Esophagus squamous epithelium (tissue), 5 donors: Measurements from ENCODE around the gene ZDHHC8. TPM values are rescaled to one million over a fixed set of nuclear protein-coding genes. Genes with fewer than 3 reads are reported as not detected.

ENCODE experiments used
- DNase-seq: peaks from one replicate; lab custom pipeline; 2025; lab: John Stamatoyannopoulos, UW
- H3K27ac ChIP-seq, 4 donors: fragments of 200-600 bp; sonication (generic); one replicate each; pipeline ENCODE4 v1.5.1; 2016 to 2019; ENCODE audit warnings: mild to moderate bottlenecking in 1 of 4
- H3K27me3 ChIP-seq, 4 donors: fragments of 200-600 bp; sonication (generic); 1 replicate in 3 of 4; 2 replicates in 1 of 4; pipeline versions ENCODE4 v1.5.1 to v1.6.0; 2017 to 2021; ENCODE audit warnings: antibody characterized with exemption in 1 of 4
- H3K36me3 ChIP-seq, 3 donors: fragments of 200-600 bp; sonication (generic); one replicate each; pipeline ENCODE4 v1.5.1; 2016 to 2019
- H3K4me1 ChIP-seq, 3 donors: fragments of 200-600 bp; sonication (generic); one replicate each; pipeline ENCODE4 v1.5.1; 2017 to 2019
- H3K4me3 ChIP-seq, 4 donors: fragments of 200-600 bp; sonication (generic); 1 replicate in 3 of 4; 2 replicates in 1 of 4; pipeline ENCODE4 v1.5.1; 2016 to 2019; ENCODE audit warnings: mild to moderate bottlenecking in 2 of 4, moderate library complexity in 1 of 4
- H3K9me3 ChIP-seq, 3 donors: fragments of 200-600 bp; sonication (generic); one replicate each; pipeline ENCODE4 v1.5.1; 2016 to 2019
- POLR2A ChIP-seq, 4 donors: fragments of 450-650 bp; IDR thresholded peaks; one replicate each; pipeline ENCODE4 v1.6.1; 2017; ENCODE audit warnings: antibody characterized with exemption in 4 of 4, mild to moderate bottlenecking in 4 of 4, moderate library complexity in 3 of 4
- WGBS, 2 donors: methylation state at CpG; one replicate each; pipeline ENCODE4 v1.1.5; 2018; 5-methylcytosine and 5-hydroxymethylcytosine counted together
- intact Hi-C: fragments of 100-400 bp; cut with DNase I; formaldehyde crosslinking; loops from one replicate; pipeline ENCODE4 v1.15.0; 2022
- small RNA-seq, 4 donors: library from RNA; depleted of rRNA; stranded (forward); fragments of <200 nt; gene quantifications; one replicate each; pipeline ENCODE3, GENCODE V24; 2016
- total RNA-seq, 4 donors: library from RNA; depleted of rRNA; stranded (reverse); fragments of >200 nt; gene quantifications; one replicate each; pipeline ENCODE4 v1.1.0, GENCODE V29; 2016
- TF ChIP-seq, protein P1 (sequence below), 6 experiments: fragments of 450-650 bp in 4 of 6; fragments of 200-600 bp in 2 of 6; sonication (generic) in 2 of 6; IDR thresholded peaks; one replicate each; pipeline ENCODE4 v1.5.1; 2016 to 2019; ENCODE audit warnings: antibody characterized with exemption in 6 of 6, mild to moderate bottlenecking in 4 of 6, moderate library complexity in 4 of 6
- donor health status: DM: yes; HTN: yes; CAD: no.

The ZDHHC8 gene
- total RNA-seq, 4 donors from 2014 or later: 14.7 to 22.9 (median 18.6) TPM

DNA sequence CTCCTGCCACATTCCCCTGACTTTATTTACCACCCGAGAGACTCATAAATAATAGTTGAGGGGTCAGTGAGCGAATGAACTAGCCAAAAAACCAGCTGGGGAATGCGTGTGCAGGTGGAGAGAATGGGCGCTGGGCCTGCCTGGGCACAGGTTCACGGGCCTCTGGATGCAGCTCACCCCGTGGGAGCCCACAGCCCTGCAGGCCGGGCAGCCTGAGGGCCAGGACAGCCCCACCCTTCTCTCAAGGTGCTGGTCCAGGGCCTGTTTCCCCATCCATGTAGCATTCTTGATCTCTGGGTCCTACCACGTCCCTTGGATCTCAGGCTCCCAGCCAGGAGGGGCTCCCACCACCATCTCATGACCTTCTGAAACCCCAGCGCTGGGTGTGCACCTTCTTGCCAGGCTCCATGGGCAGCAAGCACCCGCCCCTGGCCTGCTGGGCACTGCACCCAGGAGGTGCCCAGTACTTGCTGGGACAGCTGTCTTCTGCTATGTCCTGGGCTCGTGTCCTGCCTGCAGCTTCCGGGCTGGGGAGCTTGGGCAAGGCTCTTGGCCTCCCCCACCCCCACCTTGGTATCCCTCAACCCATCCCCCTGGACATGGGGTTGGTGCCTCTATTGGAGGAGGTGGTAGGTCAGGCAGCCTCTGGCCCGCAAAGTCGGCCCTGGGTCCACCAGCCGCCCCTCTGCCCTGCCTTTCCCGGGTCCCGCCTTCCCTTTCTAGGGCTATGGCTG lies 62.3 kb downstream of the ZDHHC8 start:
- H3K27ac ChIP-seq: no peak overlapping the region
- WGBS, 2 donors: 47% methylated on average over 4 of the region's 17 CpGs; no CpG with 5 or more reads in 1 of the 2 donors
- intact Hi-C loops: no loop called here
- no peaks in the 10 kb centered on the region for H3K36me3 ChIP-seq
- DNase-seq: no peak
- TF ChIP-seq, protein P1, sequence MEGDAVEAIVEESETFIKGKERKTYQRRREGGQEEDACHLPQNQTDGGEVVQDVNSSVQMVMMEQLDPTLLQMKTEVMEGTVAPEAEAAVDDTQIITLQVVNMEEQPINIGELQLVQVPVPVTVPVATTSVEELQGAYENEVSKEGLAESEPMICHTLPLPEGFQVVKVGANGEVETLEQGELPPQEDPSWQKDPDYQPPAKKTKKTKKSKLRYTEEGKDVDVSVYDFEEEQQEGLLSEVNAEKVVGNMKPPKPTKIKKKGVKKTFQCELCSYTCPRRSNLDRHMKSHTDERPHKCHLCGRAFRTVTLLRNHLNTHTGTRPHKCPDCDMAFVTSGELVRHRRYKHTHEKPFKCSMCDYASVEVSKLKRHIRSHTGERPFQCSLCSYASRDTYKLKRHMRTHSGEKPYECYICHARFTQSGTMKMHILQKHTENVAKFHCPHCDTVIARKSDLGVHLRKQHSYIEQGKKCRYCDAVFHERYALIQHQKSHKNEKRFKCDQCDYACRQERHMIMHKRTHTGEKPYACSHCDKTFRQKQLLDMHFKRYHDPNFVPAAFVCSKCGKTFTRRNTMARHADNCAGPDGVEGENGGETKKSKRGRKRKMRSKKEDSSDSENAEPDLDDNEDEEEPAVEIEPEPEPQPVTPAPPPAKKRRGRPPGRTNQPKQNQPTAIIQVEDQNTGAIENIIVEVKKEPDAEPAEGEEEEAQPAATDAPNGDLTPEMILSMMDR (IDR thresholded peaks at IDR 0.05): no peak
- TF ChIP-seq POLR2A (IDR thresholded peaks at IDR 0.05): no peak
- peaks cover 0 to 5% (median 0%) of the 10 kb centered on the region in 4 donors for H3K27me3 ChIP-seq
- H3K4me3 ChIP-seq: no peak overlapping the region
- no peaks in the 10 kb centered on the region for H3K4me1 ChIP-seq
- no peaks in the 10 kb centered on the region for H3K9me3 ChIP-seq

DNA sequence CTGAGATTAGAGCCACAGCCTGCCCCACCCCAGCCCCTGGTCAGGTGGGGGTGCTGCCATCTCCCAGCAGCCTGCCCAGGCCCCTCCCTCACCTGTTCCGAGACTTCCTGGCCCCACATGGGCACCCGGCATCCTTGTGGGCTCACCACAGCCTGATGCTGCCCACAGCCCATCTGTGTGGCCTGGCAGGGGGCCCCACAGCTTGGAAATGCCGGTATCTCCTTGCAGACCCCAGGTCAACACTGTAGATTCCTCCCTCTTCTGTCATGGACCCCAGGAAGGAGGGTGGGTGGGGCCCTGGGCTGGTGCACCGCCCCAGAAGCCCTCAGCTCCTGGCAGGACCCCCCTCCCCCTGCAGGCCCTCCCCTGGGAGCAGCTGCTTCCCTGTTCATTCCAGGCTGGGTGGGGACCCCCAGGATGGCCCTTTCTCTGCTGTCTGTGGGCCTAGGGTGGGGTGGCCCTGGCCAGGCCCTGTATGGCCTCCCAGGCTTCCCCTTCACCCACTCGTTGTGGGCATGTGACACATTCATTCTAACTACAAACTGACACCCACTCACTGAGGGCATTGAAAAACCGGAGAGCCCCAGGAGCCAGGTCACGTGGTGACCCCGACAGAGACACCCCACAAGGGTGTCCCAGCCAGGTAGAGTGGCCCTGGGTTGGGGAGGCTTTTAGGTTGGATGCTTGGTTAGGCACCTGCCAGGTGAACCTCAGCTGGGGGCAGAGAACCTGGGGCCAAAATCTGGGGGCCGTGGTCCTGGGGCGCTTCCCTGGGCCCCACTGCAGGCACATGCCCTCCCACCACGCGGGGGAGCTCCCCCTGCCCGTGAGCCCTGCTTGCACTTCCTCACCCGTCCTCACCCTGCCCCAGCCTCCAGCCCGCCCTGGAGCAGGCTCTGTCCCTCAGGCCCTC lies 63.3 kb downstream of the ZDHHC8 start:
- Histone ChIP-seq H3K4me1 (no peaks in the 10 kb centered on the region), H3K27ac (no peak overlapping the region), H3K4me3 (no peak overlapping the region), H3K9me3 (no peaks in the 10 kb centered on the region), H3K27me3 (peaks cover 0 to 8% (median 0%) of the 10 kb centered on the region in 4 donors), H3K36me3 (no peaks in the 10 kb centered on the region)
- 60 to 73% methylated on average over 1 to 3 of the region's 15 CpGs for WGBS, 2 donors
- no peak for DNase-seq
- intact Hi-C loops: no loop called here
- no peak for TF ChIP-seq POLR2A (IDR thresholded peaks at IDR 0.05)
- TF ChIP-seq, protein P1 (IDR thresholded peaks at IDR 0.05): no peak

DNA sequence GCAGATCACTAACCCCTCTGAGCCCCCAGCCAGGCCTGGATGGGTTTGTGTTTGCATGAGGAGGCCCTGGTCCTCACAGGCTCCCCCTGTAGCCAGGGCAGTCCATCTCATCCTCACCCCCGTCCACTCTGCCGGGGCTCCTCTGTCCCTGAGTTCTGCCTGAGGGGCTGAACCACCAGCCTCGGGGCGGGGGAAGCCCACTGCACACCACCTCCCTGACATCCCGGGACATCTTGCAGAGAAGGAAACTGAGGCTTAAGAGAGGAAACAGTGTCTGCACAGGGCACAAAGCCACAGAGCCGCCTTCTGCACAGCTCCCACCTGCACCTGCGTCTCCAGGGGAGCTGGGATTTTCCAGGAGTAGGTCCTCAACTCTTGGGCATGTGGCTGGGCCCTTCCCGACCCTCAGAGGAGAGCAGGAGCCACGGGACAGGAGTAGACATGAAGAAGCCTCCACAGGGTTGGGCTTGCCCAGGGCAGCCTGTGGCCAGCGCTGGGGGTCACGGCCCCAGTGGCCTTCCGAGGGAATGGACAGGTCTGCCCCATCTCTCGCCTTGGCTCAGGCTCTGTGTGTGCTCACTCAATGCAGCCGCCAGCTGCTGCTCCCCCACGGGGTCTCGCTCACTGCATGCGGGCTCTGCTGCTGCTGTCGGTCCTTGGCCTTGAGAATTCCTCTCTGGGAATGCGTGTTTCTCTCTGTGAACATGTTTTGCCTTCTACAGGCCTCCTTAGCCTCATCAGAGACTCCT lies 64.7 kb downstream of the ZDHHC8 start:
- Histone ChIP-seq H3K27ac (no peak overlapping the region), H3K36me3 (no peaks in the 10 kb centered on the region), H3K4me1 (no peaks in the 10 kb centered on the region), H3K9me3 (no peaks in the 10 kb centered on the region), H3K27me3 (peaks cover 0 to 8% (median 0%) of the 10 kb centered on the region in 4 donors), H3K4me3 (no peak overlapping the region)
- DNase-seq: no peak
- intact Hi-C loops: no loop called here
- no peak for TF ChIP-seq POLR2A (IDR thresholded peaks at IDR 0.05)
- TF ChIP-seq, protein P1 (IDR thresholded peaks at IDR 0.05): no peak
- 76 to 100% methylated on average over 1 to 3 of the region's 19 CpGs for WGBS, 2 donors

Small RNA genes lying within 50 kb of the gene (small RNA-seq; reads per million reads assigned to genes)
- gene MIR6816 (0 reads per million in 4 donors), gene RF00599 (0 reads per million in 4 donors)

Other genes with a start within 250 kb of the ZDHHC8 start
- 100 to 1,000 TPM; 210 to 422 (median 234) TPM for gene COMT, start 190.0 kb upstream of the ZDHHC8 start, total RNA-seq
- gene TXNRD2, start 190.0 kb upstream of the ZDHHC8 start, total RNA-seq: 10 to 100 TPM in 2 of 4 donors, 1 to 10 TPM in 2; 8.0 to 11.3 (median 10.4) TPM
- 10 to 100 TPM in 1 of 4 donors, 1 to 10 TPM in 3; 3.1 to 10.9 (median 7.1) TPM for gene ARVCF, start 115.0 kb upstream of the ZDHHC8 start, total RNA-seq
- gene TANGO2, start 110.7 kb upstream of the ZDHHC8 start, total RNA-seq: 10 to 100 TPM; 14.0 to 28.2 (median 17.6) TPM
- 10 to 100 TPM; 13.7 to 33.8 (median 18.7) TPM for gene DGCR8, start 51.6 kb upstream of the ZDHHC8 start, total RNA-seq
- 100 to 1,000 TPM; 178 to 358 (median 212) TPM for gene RANBP1, start 15.7 kb upstream of the ZDHHC8 start, total RNA-seq
- gene TRMT2A, start 14.6 kb upstream of the ZDHHC8 start, total RNA-seq: 10 to 100 TPM; 30.9 to 58.6 (median 41.3) TPM
- 1 to 10 TPM in 1 of 4 donors, not detected in 3; 2.1 TPM for gene CCDC188, start 19.3 kb downstream of the ZDHHC8 start, total RNA-seq
- 1 to 10 TPM in 3 of 4 donors, under 1 TPM in 1; 0.97 to 3.9 (median 2.5) TPM for gene RTN4R, start 136.5 kb downstream of the ZDHHC8 start, total RNA-seq
- 10 to 100 TPM; 35.7 to 56.2 (median 49.2) TPM for gene DGCR6L, start 188.3 kb downstream of the ZDHHC8 start, total RNA-seq